GM12891 (cell line): ENCODE results near the gene ACAD10.

Source experiments
- POLR2A ChIP-seq: IDR thresholded peaks from 2 replicates; pipeline ENCODE4 v1.6.1; 2011; ENCODE audit warnings: low read depth, low read length, control low read depth
- TAF1 ChIP-seq: IDR thresholded peaks from 2 replicates; pipeline ENCODE4 v1.6.1; 2011; ENCODE audit warnings: low read depth, low read length, control low read depth

- TF ChIP-seq POLR2A = no peak
- no peak for TF ChIP-seq TAF1
Observed at GRCh38 chr12:111664961-111665865, 20.6 kb upstream of the ACAD10 start.
